HEK293T (cell line): ENCODE results near the gene DRD5.
"Not testable (repeated sequence)": the region's sequence is repeated elsewhere in the genome, so short reads cannot be mapped to it uniquely, and the experiment has no call there.

Source experiments
- CTCF ChIA-PET: fragments of 350-600 bp; formaldehyde crosslinking; extraction: SDS; loops from one replicate; lab custom pipeline; 2021; ENCODE audit warnings: antibody characterized with exemption, inconsistent platforms; lab: Yijun Ruan, JAX
- POLR2A ChIA-PET: fragments of 350-600 bp; formaldehyde crosslinking; extraction: SDS; loops from one replicate; lab custom pipeline; 2020; ENCODE audit warnings: antibody characterized with exemption, inconsistent platforms; lab: Yijun Ruan, JAX
- DNase-seq: peaks from one replicate; pipeline ENCODE4 v3.0.0; 2012; ENCODE audit warnings: mixed read lengths; ENCODE audit errors: extremely low spot score
- ARNT ChIP-seq: fragments of 450-650 bp; IDR thresholded peaks from 2 replicates; pipeline ENCODE4 v1.6.1; 2017; ENCODE audit warnings: mild to moderate bottlenecking
- BHLHE40 ChIP-seq: fragments of 450-650 bp; IDR thresholded peaks from 2 replicates; pipeline ENCODE4 v1.6.1; 2016; ENCODE audit warnings: mild to moderate bottlenecking, moderate library complexity, borderline replicate concordance
- CTBP1 ChIP-seq: fragments of 450-650 bp; IDR thresholded peaks from 2 replicates; pipeline ENCODE4 v1.6.1; 2016; ENCODE audit warnings: borderline replicate concordance
- ELF4 ChIP-seq: fragments of 450-650 bp; IDR thresholded peaks from 2 replicates; pipeline ENCODE4 v1.6.1; 2017; ENCODE audit warnings: antibody characterized with exemption
- FOXA1 ChIP-seq: fragments of 450-650 bp; IDR thresholded peaks from 2 replicates; pipeline ENCODE4 v1.6.1; 2016; ENCODE audit warnings: mild to moderate bottlenecking
- FOXK2 ChIP-seq: fragments of 450-650 bp; IDR thresholded peaks from 2 replicates; pipeline ENCODE4 v1.6.1; 2016; ENCODE audit warnings: mild to moderate bottlenecking
- FOXM1 ChIP-seq: fragments of 450-650 bp; IDR thresholded peaks from 2 replicates; pipeline ENCODE4 v1.6.1; 2017; ENCODE audit warnings: mild to moderate bottlenecking, borderline replicate concordance
- HDGF ChIP-seq: fragments of 450-650 bp; IDR thresholded peaks from 2 replicates; pipeline ENCODE4 v1.6.1; 2017; ENCODE audit warnings: antibody characterized with exemption, borderline replicate concordance
- L3MBTL2 ChIP-seq: fragments of 450-650 bp; conservative IDR thresholded peaks from 2 replicates; pipeline ENCODE4 v1.6.1; 2016; ENCODE audit warnings: mild to moderate bottlenecking
- LEF1 ChIP-seq: fragments of 450-650 bp; IDR thresholded peaks from 2 replicates; pipeline ENCODE4 v1.6.1; 2017; ENCODE audit warnings: mild to moderate bottlenecking, borderline replicate concordance
- NFRKB ChIP-seq: fragments of 450-650 bp; IDR thresholded peaks from 2 replicates; pipeline ENCODE4 v1.6.1; 2016; ENCODE audit warnings: mild to moderate bottlenecking, moderate library complexity
- PKNOX1 ChIP-seq: fragments of 450-650 bp; IDR thresholded peaks from 2 replicates; pipeline ENCODE4 v1.6.1; 2016
- SP1 ChIP-seq: fragments of 450-650 bp; IDR thresholded peaks from 2 replicates; pipeline ENCODE4 v1.6.1; 2017
- SUZ12 ChIP-seq: fragments of 450-650 bp; IDR thresholded peaks from 2 replicates; pipeline ENCODE4 v1.6.1; 2016; ENCODE audit warnings: mild to moderate bottlenecking
- TARDBP ChIP-seq: fragments of 450-650 bp; IDR thresholded peaks from 2 replicates; pipeline ENCODE4 v1.6.1; 2016
- ZNF384 ChIP-seq: fragments of 450-650 bp; IDR thresholded peaks from 2 replicates; pipeline ENCODE4 v1.6.1; 2016

Gene DRD5

GRCh38 chr4:9781343-9782135 lies at the start of gene DRD5:
DRD5 (plus strand) TSS chr4:9781634; CDS start chr4:9782030, 396 bp downstream.
- CTCF ChIA-PET = no interaction called here
- TF ChIP-seq L3MBTL2 (no peak), PKNOX1 (no peak), FOXK2 (no peak), TARDBP (no peak), ELF4 (no peak), SUZ12 (no peak), HDGF (no peak), SP1 (no peak), FOXM1 (no peak), BHLHE40 (no peak), ZNF384 (no peak)
- no peak for DNase-seq
- POLR2A ChIA-PET = no interaction called here

- CTCF ChIA-PET, POLR2A ChIA-PET, DNase-seq: not testable (repeated sequence)
Measured at GRCh38 chr4:9732256-9732655, 49.2 kb upstream of the DRD5 start.

GRCh38 chr4:9735515-9735914 lies 45.9 kb upstream of the DRD5 start:
- DNase-seq = no peak
- CTCF ChIA-PET = no interaction called here
- POLR2A ChIA-PET = no interaction called here
- no peak for TF ChIP-seq SUZ12
- no peak for TF ChIP-seq NFRKB
- TF ChIP-seq SP1 = no peak
- no peak for TF ChIP-seq BHLHE40
- TF ChIP-seq FOXA1 = no peak
- TF ChIP-seq TARDBP = no peak
- TF ChIP-seq ELF4 = no peak
- no peak for TF ChIP-seq LEF1
- no peak for TF ChIP-seq ZNF384

GRCh38 chr4:9737280-9737679 lies 44.2 kb upstream of the DRD5 start:
- POLR2A ChIA-PET, DNase-seq, CTCF ChIA-PET: not testable (repeated sequence)

- POLR2A ChIA-PET, CTCF ChIA-PET, DNase-seq: not testable (repeated sequence)
Measured at GRCh38 chr4:9743789-9744188, 37.6 kb upstream of the DRD5 start.

- POLR2A ChIA-PET = no interaction called here
- CTCF ChIA-PET = no interaction called here
- no peak for DNase-seq
- TF ChIP-seq HDGF (no peak), TARDBP (no peak), PKNOX1 (no peak), FOXA1 (no peak), NFRKB (no peak), LEF1 (no peak), SUZ12 (no peak)
Measured at GRCh38 chr4:9745782-9746181, 35.7 kb upstream of the DRD5 start.

- ChIA-PET POLR2A (no interaction called here), CTCF (no interaction called here)
- DNase-seq = no peak
- TF ChIP-seq ZNF384 (no peak), HDGF (no peak), ELF4 (no peak), NFRKB (no peak), PKNOX1 (no peak), TARDBP (no peak), CTBP1 (no peak), LEF1 (no peak), SUZ12 (no peak), SP1 (no peak), FOXA1 (no peak), ARNT (no peak)
Measured at GRCh38 chr4:9758641-9759317, 22.7 kb upstream of the DRD5 start.
